ENCODE measurements around the gene AP5M1.
"Not testable (repeated sequence)": the region's sequence is repeated elsewhere in the genome, so short reads cannot be mapped to it uniquely, and the experiment has no call there.

AP5M1 gene

GRCh38 chr14:57291692-57292647, 23.2 kb downstream of the AP5M1 start:
- no peak for DNase-seq

DNA sequence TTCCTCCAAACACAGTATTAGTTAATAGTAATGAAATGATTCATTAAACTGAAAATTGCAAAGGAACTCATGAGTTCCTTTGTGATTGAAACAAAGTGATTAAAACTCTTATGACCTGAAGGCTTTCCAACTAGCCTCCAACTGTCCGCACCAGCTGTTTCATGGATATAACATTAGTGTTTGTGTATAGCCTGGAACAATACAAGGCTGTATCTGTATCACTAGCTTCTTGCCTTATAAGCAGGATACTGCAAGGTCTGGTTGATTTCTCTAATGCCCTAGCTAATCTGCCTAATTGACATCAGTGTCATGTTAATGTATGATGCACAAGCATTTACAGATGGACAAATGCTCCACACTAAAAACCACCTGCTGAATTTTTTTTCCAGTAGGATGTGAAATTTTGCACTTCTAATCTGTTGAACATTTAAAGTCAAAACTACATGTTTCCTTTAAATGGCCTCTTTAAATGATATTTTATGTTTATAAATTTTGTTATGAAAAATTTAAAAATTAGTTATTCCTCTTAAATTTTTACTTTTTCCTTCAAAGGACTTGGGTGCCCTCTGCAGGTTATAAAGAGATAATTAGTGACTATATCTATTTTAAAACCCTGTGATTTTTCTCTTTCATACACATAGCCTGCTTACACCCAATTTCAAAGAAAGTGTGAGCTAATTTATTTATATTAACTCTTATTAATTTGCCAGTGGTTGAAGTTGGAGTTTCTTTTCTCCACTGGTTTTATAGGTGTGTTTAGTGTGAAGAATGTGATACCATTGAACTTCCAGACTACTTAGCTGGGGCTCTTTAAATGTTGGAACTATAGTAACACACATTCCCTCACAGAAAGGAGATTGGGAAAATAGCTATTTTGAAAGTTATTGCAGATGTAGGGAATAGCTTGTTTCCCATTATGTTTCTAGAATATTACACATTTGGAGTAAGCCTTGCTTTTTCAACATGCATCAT, 25.4 kb downstream of the AP5M1 start:
- peak; percentile 3 for DNase-seq

DNA sequence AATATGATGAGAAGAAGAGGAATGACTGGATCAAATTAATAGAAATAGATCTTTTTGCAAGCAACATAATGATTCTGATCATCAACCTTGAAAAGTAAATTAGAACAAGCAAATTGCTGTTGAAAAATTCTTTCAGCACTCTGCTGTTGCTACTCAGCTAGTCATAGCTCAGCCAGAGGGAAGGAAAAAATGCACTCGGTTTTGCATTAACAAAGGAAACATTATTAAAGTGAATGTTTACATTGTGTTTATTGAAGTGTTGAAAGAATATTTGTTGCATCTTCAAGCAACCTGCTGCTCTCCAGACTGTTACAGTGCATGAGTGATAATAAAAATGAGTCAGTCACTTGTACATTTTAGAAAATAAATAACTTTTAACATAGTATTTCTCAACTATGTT, 26.5 kb downstream of the AP5M1 start:
- no peak for DNase-seq

GRCh38 chr14:57297852-57298251, 29.1 kb downstream of the AP5M1 start:
- no peak for DNase-seq

DNA sequence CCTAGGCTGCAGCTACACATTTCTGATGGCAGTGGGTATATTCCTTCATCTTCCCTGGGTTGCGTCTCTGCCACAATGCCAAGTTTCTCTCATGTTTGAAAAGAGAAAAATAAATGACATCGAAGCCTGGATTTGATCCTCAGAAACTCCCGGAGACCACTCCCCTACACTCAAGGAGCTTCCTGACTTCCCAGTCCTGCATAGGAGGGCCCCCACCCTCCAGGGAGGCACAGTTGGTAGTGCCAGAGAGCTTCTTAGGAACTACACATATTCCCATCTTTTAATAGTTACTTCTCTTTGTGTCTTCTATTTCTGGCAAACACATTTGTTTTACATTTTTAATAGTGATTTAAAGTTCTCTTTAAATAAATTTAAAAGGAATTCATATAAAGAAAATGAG, 30.7 kb downstream of the AP5M1 start:
- DNase-seq = no peak

DNA sequence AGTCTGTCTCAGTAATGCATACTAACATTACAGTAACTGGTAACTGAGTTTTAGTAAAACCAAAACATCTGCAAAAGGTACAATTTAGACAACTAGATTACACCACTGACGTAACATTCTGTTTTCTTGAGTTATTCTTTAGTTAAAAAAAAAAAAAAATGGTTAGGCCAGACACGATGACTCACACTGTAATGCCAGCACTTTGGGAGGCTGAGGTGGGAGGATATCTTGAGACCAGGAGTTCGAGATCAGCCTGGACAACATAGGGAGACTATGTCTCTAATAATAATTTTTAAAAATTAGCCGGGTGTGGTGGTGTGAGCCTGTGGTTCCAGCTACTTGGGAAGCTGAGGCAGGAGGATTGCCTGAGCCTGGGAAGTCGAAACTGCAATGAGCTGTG, 34.1 kb downstream of the AP5M1 start:
- DNase-seq = no peak

- DNase-seq = no peak
Measured at GRCh38 chr14:57314396-57315089, 45.8 kb downstream of the AP5M1 start.

GRCh38 chr14:57317248-57317833, 48.6 kb downstream of the AP5M1 start:
- DNase-seq = peak; percentile 73

- DNase-seq = no peak
Measured at GRCh38 chr14:57319636-57320192, 50.9 kb downstream of the AP5M1 start.

DNA sequence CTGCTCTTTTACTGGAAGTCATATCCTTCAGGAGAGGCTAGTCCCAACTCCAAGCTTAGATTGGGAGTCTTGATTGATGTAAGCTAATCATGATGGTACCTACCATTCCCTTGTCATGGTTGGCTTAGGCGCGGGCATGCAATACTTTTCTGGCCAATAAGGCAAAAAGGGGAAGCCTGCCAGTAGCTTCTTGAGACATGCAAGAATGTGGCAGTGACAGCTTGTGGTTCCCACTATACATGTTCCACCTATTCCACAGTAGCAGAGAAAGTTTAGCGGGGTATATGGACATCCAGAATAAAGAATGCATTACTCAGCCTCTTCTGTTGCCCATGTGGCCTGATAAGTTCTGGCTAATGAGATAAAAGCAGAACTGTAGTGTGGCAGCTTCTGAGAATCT, 55.0 kb downstream of the AP5M1 start:
- DNase-seq = no peak

DNA sequence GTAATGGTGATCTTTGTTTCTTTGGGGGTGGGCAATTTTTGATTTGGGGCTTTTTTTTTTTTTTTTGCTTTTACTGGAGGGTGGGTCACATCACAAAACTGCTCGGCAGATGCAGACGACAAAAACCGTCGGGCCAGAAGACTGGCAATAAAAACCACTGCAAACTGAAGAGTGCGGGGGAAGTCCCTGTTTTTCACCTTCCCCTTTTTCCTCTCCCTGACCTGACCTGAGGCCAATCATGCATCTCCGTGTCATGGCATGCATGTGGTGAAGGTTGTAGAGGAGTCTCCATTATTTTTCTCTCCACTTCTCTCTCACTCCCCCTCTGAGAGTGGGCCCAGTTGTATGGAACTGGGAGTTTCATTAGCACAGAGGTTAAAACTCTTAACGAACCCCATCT, 57.5 kb downstream of the AP5M1 start:
- DNase-seq = no peak

- DNase-seq = no peak
Measured at GRCh38 chr14:57329833-57330232, 61.1 kb downstream of the AP5M1 start.

DNA sequence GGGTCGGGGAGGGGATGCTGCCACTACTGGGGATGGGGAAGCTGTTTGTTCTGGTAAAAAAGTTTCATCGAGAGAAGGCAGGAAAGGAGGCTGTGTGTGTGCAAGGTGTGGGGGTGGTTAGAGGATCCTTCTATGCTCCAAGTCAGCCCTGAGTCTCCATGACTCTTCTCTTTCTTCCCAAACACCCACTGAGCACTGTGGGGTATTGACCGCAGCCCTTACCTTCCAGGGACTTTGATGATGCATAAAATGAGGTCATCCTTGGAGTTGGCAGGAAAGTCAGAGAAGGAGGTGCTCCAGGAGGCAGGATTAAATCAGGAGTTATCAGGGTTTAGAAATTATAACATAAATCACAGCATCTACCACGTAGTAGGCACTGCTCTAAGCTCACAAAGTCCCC, 63.7 kb downstream of the AP5M1 start:
- not testable (repeated sequence) for DNase-seq

- DNase-seq = not testable (repeated sequence)
Measured at GRCh38 chr14:57333726-57334125, 65.0 kb downstream of the AP5M1 start.

DNA sequence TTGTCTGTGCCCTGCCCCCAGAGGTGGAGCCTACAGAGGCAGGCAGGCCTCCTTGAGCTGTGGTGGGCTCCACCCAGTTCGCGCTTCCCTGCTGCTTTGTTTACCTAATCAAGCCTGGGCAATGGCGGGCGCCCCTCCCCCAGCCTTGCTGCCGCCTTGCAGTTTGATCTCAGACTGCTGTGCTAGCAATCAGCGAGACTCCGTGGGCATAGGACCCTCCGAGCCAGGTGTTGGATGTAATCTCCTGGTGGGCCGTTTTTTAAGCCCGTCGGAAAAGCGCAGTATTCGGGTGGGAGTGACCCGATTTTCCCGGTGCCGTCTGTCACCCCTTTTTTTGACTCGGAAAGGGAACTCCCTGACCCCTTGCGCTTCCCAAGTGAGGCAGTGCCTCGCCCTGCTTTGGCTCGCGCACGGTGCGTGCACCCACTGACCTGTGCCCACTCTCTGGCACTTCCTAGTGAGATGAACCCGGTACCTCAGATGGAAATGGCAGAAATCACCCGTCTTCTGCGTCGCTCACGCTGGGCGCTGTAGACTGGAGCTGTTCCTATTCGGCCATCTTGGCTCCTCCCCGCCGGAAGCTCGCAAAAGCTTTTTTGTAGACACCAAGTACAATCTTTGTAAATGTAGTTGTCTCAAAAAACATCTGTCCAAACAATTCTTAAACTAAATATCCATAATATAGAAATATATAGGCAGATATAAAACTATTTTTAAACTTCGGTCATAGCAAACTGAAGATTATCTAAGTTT, 75.0 kb downstream of the AP5M1 start:
- not testable (repeated sequence) for DNase-seq

GRCh38 chr14:57345106-57345505, 76.3 kb downstream of the AP5M1 start:
- peak; percentile 65 for DNase-seq

- peak; percentile 49 for DNase-seq
Measured at GRCh38 chr14:57346741-57347140, 78.0 kb downstream of the AP5M1 start.
